Activated CD4-positive, alpha-beta T cell treated with anti-CD3 and anti-CD28 coated beads, Interleukin-2, amount 50 U/mL, for 4 hours (primary cell): Measurements from ENCODE around the gene MPPED2.

ENCODE experiments used
- DNase-seq, 2 experiments: peaks; one replicate each; pipeline ENCODE4 v3.0.0-alpha.2; 2020

MPPED2 gene

GRCh38 chr11:30522536-30523243 is 63.5 kb downstream of the MPPED2 start:
- DNase-seq: no peak

GRCh38 chr11:30521297-30522071 is 64.7 kb downstream of the MPPED2 start:
- no peak for DNase-seq

GRCh38 chr11:30513087-30513486 is 73.1 kb downstream of the MPPED2 start:
- DNase-seq: no peak

GRCh38 chr11:30511408-30511807 is 74.7 kb downstream of the MPPED2 start:
- no peak for DNase-seq

GRCh38 chr11:30510750-30511149 is 75.4 kb downstream of the MPPED2 start:
- DNase-seq: no peak

- DNase-seq: no peak
Measured at GRCh38 chr11:30509364-30509763, 76.8 kb downstream of the MPPED2 start.

- no peak for DNase-seq
Measured at GRCh38 chr11:30508594-30508993, 77.6 kb downstream of the MPPED2 start.

GRCh38 chr11:30505603-30506002 is 80.5 kb downstream of the MPPED2 start:
- DNase-seq: no peak

- no peak for DNase-seq
Measured at GRCh38 chr11:30504468-30504867, 81.7 kb downstream of the MPPED2 start.

- DNase-seq: no peak
Measured at GRCh38 chr11:30503156-30503555, 83.0 kb downstream of the MPPED2 start.

- no peak for DNase-seq
Measured at GRCh38 chr11:30502305-30502704, 83.8 kb downstream of the MPPED2 start.

GRCh38 chr11:30501744-30502143 is 84.4 kb downstream of the MPPED2 start:
- no peak for DNase-seq

- DNase-seq: no peak
Measured at GRCh38 chr11:30499940-30500339, 86.2 kb downstream of the MPPED2 start.

- DNase-seq: no peak
Measured at GRCh38 chr11:30497600-30497999, 88.6 kb downstream of the MPPED2 start.

GRCh38 chr11:30496935-30497334 is 89.2 kb downstream of the MPPED2 start:
- no peak for DNase-seq

GRCh38 chr11:30495437-30495836 is 90.7 kb downstream of the MPPED2 start:
- DNase-seq: no peak

GRCh38 chr11:30489511-30489910 is 96.6 kb downstream of the MPPED2 start:
- no peak for DNase-seq

GRCh38 chr11:30489076-30489475 is 97.1 kb downstream of the MPPED2 start:
- no peak for DNase-seq

- no peak for DNase-seq
Measured at GRCh38 chr11:30488304-30488998, 97.7 kb downstream of the MPPED2 start.

GRCh38 chr11:30487200-30487898 is 98.8 kb downstream of the MPPED2 start:
- DNase-seq: no peak

- DNase-seq: no peak
Measured at GRCh38 chr11:30485756-30486155, 100.4 kb downstream of the MPPED2 start.

- DNase-seq: no peak
Measured at GRCh38 chr11:30485222-30485621, 100.9 kb downstream of the MPPED2 start.

- no peak for DNase-seq
Measured at GRCh38 chr11:30483056-30483455, 103.1 kb downstream of the MPPED2 start.
